Esophagus squamous epithelium (tissue), 5 donors: ENCODE measurements around the gene MGAT5. TPM values are rescaled to one million over a fixed set of nuclear protein-coding genes. Genes with fewer than 3 reads are reported as not detected.

Experiments used
- DNase-seq: peaks from one replicate; lab custom pipeline; 2025; lab: John Stamatoyannopoulos, UW
- H3K27ac ChIP-seq, 4 donors: fragments of 200-600 bp; sonication (generic); one replicate each; pipeline ENCODE4 v1.5.1; 2016 to 2019; ENCODE audit warnings: mild to moderate bottlenecking in 1 of 4
- H3K27me3 ChIP-seq, 4 donors: fragments of 200-600 bp; sonication (generic); 1 replicate in 3 of 4; 2 replicates in 1 of 4; pipeline versions ENCODE4 v1.5.1 to v1.6.0; 2017 to 2021; ENCODE audit warnings: antibody characterized with exemption in 1 of 4
- H3K36me3 ChIP-seq, 3 donors: fragments of 200-600 bp; sonication (generic); one replicate each; pipeline ENCODE4 v1.5.1; 2016 to 2019
- H3K4me1 ChIP-seq, 3 donors: fragments of 200-600 bp; sonication (generic); one replicate each; pipeline ENCODE4 v1.5.1; 2017 to 2019
- H3K4me3 ChIP-seq, 4 donors: fragments of 200-600 bp; sonication (generic); 1 replicate in 3 of 4; 2 replicates in 1 of 4; pipeline ENCODE4 v1.5.1; 2016 to 2019; ENCODE audit warnings: mild to moderate bottlenecking in 2 of 4, moderate library complexity in 1 of 4
- H3K9me3 ChIP-seq, 3 donors: fragments of 200-600 bp; sonication (generic); one replicate each; pipeline ENCODE4 v1.5.1; 2016 to 2019
- POLR2A ChIP-seq, 4 donors: fragments of 450-650 bp; IDR thresholded peaks; one replicate each; pipeline ENCODE4 v1.6.1; 2017; ENCODE audit warnings: antibody characterized with exemption in 4 of 4, mild to moderate bottlenecking in 4 of 4, moderate library complexity in 3 of 4
- WGBS, 2 donors: methylation state at CpG; one replicate each; pipeline ENCODE4 v1.1.5; 2018; 5-methylcytosine and 5-hydroxymethylcytosine counted together
- intact Hi-C: fragments of 100-400 bp; cut with DNase I; formaldehyde crosslinking; loops from one replicate; pipeline ENCODE4 v1.15.0; 2022
- total RNA-seq, 4 donors: library from RNA; depleted of rRNA; stranded (reverse); fragments of >200 nt; gene quantifications; one replicate each; pipeline ENCODE4 v1.1.0, GENCODE V29; 2016
- TF ChIP-seq, protein P1 (sequence below), 6 experiments: fragments of 450-650 bp in 4 of 6; fragments of 200-600 bp in 2 of 6; sonication (generic) in 2 of 6; IDR thresholded peaks; one replicate each; pipeline ENCODE4 v1.5.1; 2016 to 2019; ENCODE audit warnings: antibody characterized with exemption in 6 of 6, mild to moderate bottlenecking in 4 of 6, moderate library complexity in 4 of 6
- donor health status: DM: yes; HTN: yes; CAD: no.

Gene MGAT5
- total RNA-seq, 4 donors from 2014 or later, result 14.2 to 29.2 (median 24.6) TPM

DNA sequence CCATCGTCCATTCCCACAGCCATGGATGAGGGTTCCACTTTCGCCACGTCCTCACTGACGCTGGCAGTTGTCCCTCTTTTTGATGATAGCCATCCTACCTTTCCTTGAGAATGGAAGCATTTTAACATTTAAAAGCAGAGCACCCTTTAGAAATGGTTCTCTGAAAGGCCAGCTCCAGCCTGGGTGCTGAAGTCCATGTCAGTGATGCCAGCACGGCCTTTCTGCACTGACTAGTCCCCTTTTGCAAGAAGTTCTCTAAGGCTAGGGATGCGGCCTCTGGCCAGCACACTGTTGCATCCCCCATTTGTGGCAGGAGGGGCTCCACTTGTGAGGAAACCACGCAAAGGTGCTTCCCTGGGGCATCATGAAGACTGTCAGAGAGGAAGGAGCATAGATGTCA is 203.5 kb downstream of the MGAT5 start:
- TF ChIP-seq, protein P1, sequence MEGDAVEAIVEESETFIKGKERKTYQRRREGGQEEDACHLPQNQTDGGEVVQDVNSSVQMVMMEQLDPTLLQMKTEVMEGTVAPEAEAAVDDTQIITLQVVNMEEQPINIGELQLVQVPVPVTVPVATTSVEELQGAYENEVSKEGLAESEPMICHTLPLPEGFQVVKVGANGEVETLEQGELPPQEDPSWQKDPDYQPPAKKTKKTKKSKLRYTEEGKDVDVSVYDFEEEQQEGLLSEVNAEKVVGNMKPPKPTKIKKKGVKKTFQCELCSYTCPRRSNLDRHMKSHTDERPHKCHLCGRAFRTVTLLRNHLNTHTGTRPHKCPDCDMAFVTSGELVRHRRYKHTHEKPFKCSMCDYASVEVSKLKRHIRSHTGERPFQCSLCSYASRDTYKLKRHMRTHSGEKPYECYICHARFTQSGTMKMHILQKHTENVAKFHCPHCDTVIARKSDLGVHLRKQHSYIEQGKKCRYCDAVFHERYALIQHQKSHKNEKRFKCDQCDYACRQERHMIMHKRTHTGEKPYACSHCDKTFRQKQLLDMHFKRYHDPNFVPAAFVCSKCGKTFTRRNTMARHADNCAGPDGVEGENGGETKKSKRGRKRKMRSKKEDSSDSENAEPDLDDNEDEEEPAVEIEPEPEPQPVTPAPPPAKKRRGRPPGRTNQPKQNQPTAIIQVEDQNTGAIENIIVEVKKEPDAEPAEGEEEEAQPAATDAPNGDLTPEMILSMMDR (IDR thresholded peaks at IDR 0.05), result no peak
- no peak for TF ChIP-seq POLR2A (IDR thresholded peaks at IDR 0.05)
- intact Hi-C loops, result no loop called here
- H3K4me3 ChIP-seq, result no peak overlapping the region
- H3K36me3 ChIP-seq, result no peaks in the 10 kb centered on the region
- no peaks in the 10 kb centered on the region for H3K4me1 ChIP-seq
- no peak for DNase-seq
- no peaks in the 10 kb centered on the region for H3K9me3 ChIP-seq
- no peaks in the 10 kb centered on the region for H3K27me3 ChIP-seq
- H3K27ac ChIP-seq, result no peak overlapping the region
- WGBS, 2 donors, result 84 to 93% methylated on average over 6 to 7 of the region's 7 CpGs

DNA sequence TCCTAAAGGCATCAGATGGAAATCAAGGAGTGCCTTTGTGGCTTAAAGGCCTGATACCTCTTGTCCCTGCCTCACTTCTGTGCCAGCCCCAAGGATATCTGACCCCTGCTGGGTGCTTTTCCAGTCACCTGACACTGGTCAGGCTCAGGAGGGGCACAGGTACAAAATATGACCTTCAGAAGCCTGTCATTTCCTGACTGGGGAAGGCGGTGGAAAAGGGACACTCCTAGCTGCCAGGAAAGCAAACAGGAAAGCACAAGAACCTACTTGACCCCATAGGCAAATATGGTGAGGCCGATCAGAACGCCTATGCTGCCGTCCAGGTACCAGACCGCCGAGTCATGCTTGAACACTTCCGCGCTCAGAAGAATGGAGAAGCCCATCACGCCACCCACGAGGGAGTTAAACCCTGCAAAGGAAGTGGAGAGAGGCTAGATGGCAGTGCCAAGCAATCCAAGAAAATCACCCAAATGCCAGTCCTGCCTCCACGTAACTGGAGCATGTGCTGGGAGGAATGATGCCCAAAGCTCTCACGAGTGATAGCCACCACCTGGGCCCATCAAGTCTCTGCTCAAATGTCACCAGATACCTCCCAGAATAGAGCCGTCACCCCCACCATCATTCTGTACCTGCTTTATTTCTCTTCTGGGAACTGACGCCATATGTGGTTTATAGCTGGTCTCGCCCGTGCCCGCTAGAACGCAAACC is 204.0 kb downstream of the MGAT5 start:
- no peak overlapping the region for H3K4me3 ChIP-seq
- no peaks in the 10 kb centered on the region for H3K9me3 ChIP-seq
- H3K27ac ChIP-seq, result no peak overlapping the region
- H3K4me1 ChIP-seq, result no peaks in the 10 kb centered on the region
- TF ChIP-seq, protein P1 (IDR thresholded peaks at IDR 0.05), result no peak
- TF ChIP-seq POLR2A (IDR thresholded peaks at IDR 0.05), result no peak
- DNase-seq, result no peak
- H3K36me3 ChIP-seq, result no peaks in the 10 kb centered on the region
- intact Hi-C loops, result no loop called here
- no peaks in the 10 kb centered on the region for H3K27me3 ChIP-seq
- 71 to 80% methylated on average over 7 to 10 of the region's 18 CpGs for WGBS, 2 donors

DNA sequence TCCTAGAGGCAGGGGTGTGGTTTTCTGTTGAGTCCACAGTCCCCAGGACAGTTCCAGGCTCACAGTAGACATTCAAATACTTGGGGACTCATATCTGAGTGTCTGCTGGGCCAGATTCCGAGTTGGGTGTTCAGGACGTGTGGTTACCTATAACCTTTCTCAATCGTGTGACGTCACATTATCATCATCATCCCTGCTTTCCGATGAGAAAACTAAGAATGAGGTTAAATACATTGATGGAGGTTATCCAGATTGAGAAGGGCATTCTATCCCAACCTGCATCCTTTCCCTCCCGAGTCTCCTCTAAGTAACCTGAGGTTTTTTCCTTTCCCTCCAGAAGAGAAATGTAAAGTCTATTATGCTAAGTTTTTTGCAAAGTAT is 204.6 kb downstream of the MGAT5 start:
- no peak for DNase-seq
- intact Hi-C loops, result no loop called here

GRCh38 chr2:134458950-134459349 is 205.1 kb downstream of the MGAT5 start:
- Histone ChIP-seq H3K4me1 (no peaks in the 10 kb centered on the region), H3K9me3 (no peaks in the 10 kb centered on the region), H3K4me3 (no peak overlapping the region), H3K36me3 (no peaks in the 10 kb centered on the region), H3K27ac (no peak overlapping the region), H3K27me3 (no peaks in the 10 kb centered on the region)
- WGBS, 2 donors, result 88 to 94% methylated on average over 5 to 6 of the region's 10 CpGs
- DNase-seq, result no peak
- intact Hi-C loops, result no loop called here
- TF ChIP-seq, protein P1 (IDR thresholded peaks at IDR 0.05), result no peak
- no peak for TF ChIP-seq POLR2A (IDR thresholded peaks at IDR 0.05)

More for the DNA sequence above, 204.6 kb downstream of the MGAT5 start:
- H3K27ac ChIP-seq, result no peak overlapping the region
- H3K4me1 ChIP-seq, result no peaks in the 10 kb centered on the region
- no peaks in the 10 kb centered on the region for H3K36me3 ChIP-seq
- no peak for TF ChIP-seq POLR2A (IDR thresholded peaks at IDR 0.05)
- TF ChIP-seq, protein P1 (IDR thresholded peaks at IDR 0.05), result no peak
- 86 to 93% methylated on average over 6 of the region's 6 CpGs for WGBS, 2 donors
- H3K9me3 ChIP-seq, result no peaks in the 10 kb centered on the region
- no peak overlapping the region for H3K4me3 ChIP-seq
- H3K27me3 ChIP-seq, result no peaks in the 10 kb centered on the region

GRCh38 chr2:134459706-134460406 is 206.0 kb downstream of the MGAT5 start:
- no peak for TF ChIP-seq POLR2A (IDR thresholded peaks at IDR 0.05)
- TF ChIP-seq, protein P1 (IDR thresholded peaks at IDR 0.05), result no peak
- 95% methylated on average over 10 to 11 of the region's 11 CpGs for WGBS, 2 donors
- Histone ChIP-seq H3K4me3 (no peak overlapping the region), H3K36me3 (no peaks in the 10 kb centered on the region), H3K4me1 (no peaks in the 10 kb centered on the region), H3K9me3 (no peaks in the 10 kb centered on the region), H3K27ac (no peak overlapping the region), H3K27me3 (no peaks in the 10 kb centered on the region)
- DNase-seq, result no peak
- intact Hi-C loops, result no loop called here
